Mesenchymal stem cell (in vitro differentiated cells and primary cell): ENCODE data around the gene GMFB.
"Not testable (repeated sequence)": the region's sequence is repeated elsewhere in the genome, so short reads cannot be mapped to it uniquely, and the experiment has no call there.

ENCODE experiments used
- DNase-seq: peaks from one replicate; pipeline ENCODE4 v3.0.0-alpha.2; 2013
- H2AFZ ChIP-seq: one replicate; pipeline ENCODE4 v1.6.1; 2013; ENCODE audit warnings: low read depth, mild to moderate bottlenecking, control low read depth, inconsistent platforms, low read length, moderate library complexity
- H2AK5ac ChIP-seq: 2 replicates; pipeline ENCODE4 v1.6.1; 2013; ENCODE audit warnings: low read length, moderate library complexity, mild to moderate bottlenecking, inconsistent platforms; ENCODE audit not compliant: severe bottlenecking
- H2BK120ac ChIP-seq: one replicate; pipeline ENCODE4 v1.6.1; 2013; ENCODE audit warnings: low read depth, mild to moderate bottlenecking, inconsistent platforms, low read length, moderate library complexity
- H2BK12ac ChIP-seq, 2 experiments: one replicate each; pipeline ENCODE4 v1.6.1; 2013; ENCODE audit warnings: inconsistent platforms in 2 of 2, low read length in 2 of 2, mild to moderate bottlenecking in 2 of 2, moderate library complexity in 2 of 2, control low read depth in 1 of 2
- H2BK15ac ChIP-seq: one replicate; pipeline ENCODE4 v1.6.1; 2013; ENCODE audit warnings: mild to moderate bottlenecking, low read depth, inconsistent platforms; ENCODE audit not compliant: poor library complexity, severe bottlenecking
- H2BK5ac ChIP-seq: 2 replicates; pipeline ENCODE4 v1.6.1; 2013; ENCODE audit warnings: low read depth, mild to moderate bottlenecking, low read length, control low read depth, inconsistent platforms; ENCODE audit not compliant: poor library complexity, severe bottlenecking
- H3K14ac ChIP-seq, 2 experiments: one replicate each; pipeline ENCODE4 v1.6.1; 2013; ENCODE audit warnings: inconsistent platforms in 2 of 2, low read length in 2 of 2, control low read depth in 1 of 2, mild to moderate bottlenecking in 1 of 2, moderate library complexity in 1 of 2
- H3K18ac ChIP-seq, 2 experiments: one replicate each; pipeline ENCODE4 v1.6.1; 2013; ENCODE audit warnings: inconsistent platforms in 2 of 2, low read length in 2 of 2, control low read depth in 1 of 2, low read depth in 1 of 2, mild to moderate bottlenecking in 1 of 2
- H3K23ac ChIP-seq, 2 experiments: one replicate each; pipeline ENCODE4 v1.6.1; 2013; ENCODE audit warnings: inconsistent platforms in 2 of 2, low read length in 2 of 2, mild to moderate bottlenecking in 2 of 2, moderate library complexity in 2 of 2, control low read depth in 1 of 2
- H3K27ac ChIP-seq: 2 replicates; pipeline ENCODE4 v1.5.1; 2013; ENCODE audit warnings: mild to moderate bottlenecking, moderate library complexity, low read length, control low read depth, inconsistent platforms; ENCODE audit not compliant: poor library complexity, severe bottlenecking
- H3K27me3 ChIP-seq, 2 experiments: 2 replicates each; pipeline versions ENCODE4 v1.6.1 to v1.7.0; 2013; ENCODE audit warnings: low read length in 2 of 2, mild to moderate bottlenecking in 2 of 2, moderate library complexity in 2 of 2, control low read depth in 1 of 2, inconsistent platforms in 1 of 2; ENCODE audit not compliant: control insufficient read depth in 1 of 2, insufficient read depth in 1 of 2
- H3K36me3 ChIP-seq, 2 experiments: 2 replicates each; pipeline versions ENCODE4 v1.6.1 to v1.7.0; 2013; ENCODE audit warnings: low read length in 2 of 2, control low read depth in 1 of 2, inconsistent platforms in 1 of 2, low read depth in 1 of 2, mild to moderate bottlenecking in 1 of 2; ENCODE audit not compliant: insufficient read depth in 2 of 2, control insufficient read depth in 1 of 2
- H3K4ac ChIP-seq, 2 experiments: one replicate each; pipeline ENCODE4 v1.6.1; 2013; ENCODE audit warnings: inconsistent platforms in 2 of 2, low read length in 2 of 2, mild to moderate bottlenecking in 2 of 2, moderate library complexity in 2 of 2, control low read depth in 1 of 2, low read depth in 1 of 2
- H3K4me1 ChIP-seq: 2 replicates; pipeline ENCODE4 v1.6.1; 2013; ENCODE audit warnings: low read depth, low read length, control low read depth; ENCODE audit not compliant: control insufficient read depth, insufficient read depth
- H3K4me2 ChIP-seq: 2 replicates; pipeline ENCODE4 v1.6.1; 2013; ENCODE audit warnings: low read length, mild to moderate bottlenecking, inconsistent platforms; ENCODE audit not compliant: poor library complexity, severe bottlenecking
- H3K4me3 ChIP-seq, 2 experiments: 2 replicates each; pipeline versions ENCODE4 v1.5.1 to v1.7.0; 2013; ENCODE audit warnings: low read length in 2 of 2, mild to moderate bottlenecking in 2 of 2, control low read depth in 1 of 2, low read depth in 1 of 2; ENCODE audit not compliant: insufficient read depth in 1 of 2
- H3K79me1 ChIP-seq: replicated peaks from 2 replicates; pipeline ENCODE4 v1.6.1; 2013; ENCODE audit warnings: mild to moderate bottlenecking, control low read depth, low read length, inconsistent platforms; ENCODE audit not compliant: poor library complexity, severe bottlenecking
- H3K9ac ChIP-seq: 2 replicates; pipeline ENCODE4 v1.7.0; 2013; ENCODE audit warnings: mild to moderate bottlenecking, low read length, moderate library complexity
- H3K9me3 ChIP-seq: 2 replicates; pipeline ENCODE4 v1.7.0; 2013; ENCODE audit warnings: mild to moderate bottlenecking, low read length; ENCODE audit not compliant: control insufficient read depth
- H4K8ac ChIP-seq: one replicate; pipeline ENCODE4 v1.6.1; 2013; ENCODE audit warnings: inconsistent platforms, mild to moderate bottlenecking, low read length, moderate library complexity
- H4K91ac ChIP-seq: one replicate; pipeline ENCODE4 v1.6.1; 2013; ENCODE audit warnings: mild to moderate bottlenecking, low read length, inconsistent platforms
- WGBS: methylation state at CpG from one replicate; pipeline ENCODE4 v1.1.7; 2013; ENCODE audit warnings: mixed read lengths; 5-methylcytosine and 5-hydroxymethylcytosine counted together

The GMFB gene

DNA sequence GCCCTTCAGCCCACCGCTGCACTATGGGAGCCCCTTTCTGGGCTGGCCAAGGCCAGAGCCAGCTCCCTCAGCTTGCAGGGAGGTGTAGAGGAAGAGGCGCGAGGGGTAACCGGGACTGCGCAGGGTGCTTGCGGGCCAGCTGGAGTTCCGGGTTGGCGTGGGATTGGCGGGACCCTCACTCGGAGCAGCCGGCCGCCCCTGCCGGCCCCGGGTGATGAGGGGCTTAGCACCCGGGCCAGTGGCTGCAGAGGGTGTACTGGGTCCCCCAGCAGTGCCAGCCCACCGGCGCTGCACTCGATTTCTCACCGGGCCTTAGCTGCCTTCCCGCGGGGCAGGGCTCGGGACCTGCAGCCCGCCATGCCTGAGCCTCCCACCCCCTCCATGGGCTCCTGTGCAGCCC is 45.8 kb downstream of the GMFB start:
- H2BK12ac ChIP-seq, H3K4me3 ChIP-seq, H2BK5ac ChIP-seq, H3K4me2 ChIP-seq, H3K79me1 ChIP-seq, H3K9ac ChIP-seq, H2AK5ac ChIP-seq, H3K23ac ChIP-seq, H2AFZ ChIP-seq, H3K4me1 ChIP-seq, H2BK120ac ChIP-seq, H3K4ac ChIP-seq, H4K91ac ChIP-seq, H3K14ac ChIP-seq, H3K27ac ChIP-seq, H3K18ac ChIP-seq, DNase-seq, H3K36me3 ChIP-seq, H2BK15ac ChIP-seq, H3K9me3 ChIP-seq, H4K8ac ChIP-seq, H3K27me3 ChIP-seq: not testable (repeated sequence)
- over 99% methylated on average over 14 of the region's 23 CpGs for WGBS

DNA sequence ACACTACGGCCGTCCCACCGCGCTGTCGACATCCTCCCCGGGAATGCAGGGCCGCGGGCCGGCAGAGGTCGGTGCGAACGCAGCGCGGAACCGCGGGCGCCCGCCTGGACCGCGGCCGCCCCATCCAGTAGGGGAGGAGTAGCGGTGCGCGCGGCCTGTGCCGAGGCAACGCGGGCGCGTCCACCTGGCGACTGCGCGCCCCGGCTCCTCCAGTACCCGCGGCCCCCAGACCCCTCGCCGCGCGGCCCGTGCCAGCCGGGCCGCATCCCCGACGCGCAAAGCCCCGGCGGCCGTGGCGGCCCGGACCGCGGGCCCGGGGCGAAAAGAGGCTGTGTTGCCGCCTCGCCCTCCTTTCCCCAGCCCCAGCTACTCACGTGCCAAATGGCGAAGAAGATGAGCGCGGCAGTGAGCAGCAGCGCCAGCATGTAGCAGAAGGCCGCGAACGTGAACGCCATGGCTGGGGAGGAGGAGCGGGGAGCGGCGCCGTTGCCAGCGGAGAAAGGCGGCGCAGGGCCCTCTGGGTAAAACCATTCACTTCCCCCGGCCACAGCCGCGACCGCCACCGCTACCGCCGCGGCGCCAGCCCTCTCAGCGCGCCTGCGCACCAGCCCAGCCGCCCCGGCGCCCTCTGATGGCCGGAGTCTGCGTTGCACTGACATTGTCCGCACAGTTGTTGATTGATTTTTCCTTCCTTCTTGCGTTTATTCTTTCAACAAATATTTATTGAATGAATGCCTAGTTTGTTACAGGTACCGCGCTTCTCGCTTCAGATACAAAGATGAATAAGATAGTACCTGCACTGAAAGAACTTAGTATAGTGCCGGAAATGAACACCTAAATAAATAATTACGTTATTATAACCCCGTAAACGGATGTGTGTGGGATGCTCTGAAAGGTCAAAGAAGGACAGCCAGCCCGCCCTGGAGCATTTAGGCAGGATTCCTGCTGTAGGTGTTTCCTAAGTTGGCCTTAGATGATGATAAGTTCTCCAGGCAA is 47.6 kb downstream of the GMFB start, which contains the start of gene CNIH1:
Gene CNIH1 (minus strand): TSS at position 502 of the 996 bp plus-strand sequence. CDS start 47 bp downstream, at position 455.
- H3K18ac ChIP-seq, result peak within 1 kb of the TSS; percentile 81 to 100
- 3% methylated on average over 76 of the region's 100 CpGs for WGBS
- H2BK12ac ChIP-seq, result peak within 1 kb of the TSS in 1 of 2 experiments; percentile 77
- H3K27ac ChIP-seq, result peak within 1 kb of the TSS; percentile 85
- peak within 1 kb of the TSS; percentile 10 for H4K8ac ChIP-seq
- peaks cover 4% of the 10 kb centered on the region for H3K4me1 ChIP-seq
- H3K14ac ChIP-seq, result peak within 1 kb of the TSS in 1 of 2 experiments; percentile 78
- H3K4me3 ChIP-seq, result peak within 1 kb of the TSS; percentile 73 to 97
- peak within 1 kb of the TSS; percentile 79 for H4K91ac ChIP-seq
- peak within 1 kb of the TSS; percentile 29 for H2BK120ac ChIP-seq
- H2AK5ac ChIP-seq, result no peak within 1 kb of the TSS
- H3K36me3 ChIP-seq, result no peaks in the 10 kb centered on the region
- peaks cover 1% of the 10 kb centered on the region for H3K79me1 ChIP-seq
- peak within 1 kb of the TSS; percentile 49 to 93 for H3K4ac ChIP-seq
- H3K4me2 ChIP-seq, result peak within 1 kb of the TSS; percentile 80
- no peaks in the 10 kb centered on the region for H3K9me3 ChIP-seq
- peak within 1 kb of the TSS in 1 of 2 experiments; percentile 97 for H3K23ac ChIP-seq
- H2AFZ ChIP-seq, result peak within 1 kb of the TSS; percentile 98
- peak within 1 kb of the TSS; percentile 99 for H3K9ac ChIP-seq
- H2BK5ac ChIP-seq, result peak within 1 kb of the TSS; percentile 95
- H2BK15ac ChIP-seq, result peak within 1 kb of the TSS; percentile 15
- no peaks in the 10 kb centered on the region for H3K27me3 ChIP-seq
- peak; percentile 93 for DNase-seq

GRCh38 chr14:54440476-54440872 is 48.3 kb downstream of the GMFB start:
- peaks cover 0 to 6% of the 10 kb centered on the region in 2 experiments for H3K36me3 ChIP-seq
- H3K79me1 ChIP-seq, result peaks cover 1% of the 10 kb centered on the region
- peak overlapping the region; percentile 95 for H2BK5ac ChIP-seq
- H3K9me3 ChIP-seq, result no peaks in the 10 kb centered on the region
- peak overlapping the region; percentile 73 to 97 for H3K4me3 ChIP-seq
- peak overlapping the region; percentile 71 for H3K27ac ChIP-seq
- peak overlapping the region; percentile 99 for H3K9ac ChIP-seq
- H2BK15ac ChIP-seq, result no peak overlapping the region
- no peak overlapping the region for H4K91ac ChIP-seq
- peak overlapping the region; percentile 98 for H2AFZ ChIP-seq
- no peak overlapping the region for H2BK120ac ChIP-seq
- WGBS, result 5% methylated on average over 4 of the region's 5 CpGs
- no peak overlapping the region for H4K8ac ChIP-seq
- H3K27me3 ChIP-seq, result no peaks in the 10 kb centered on the region
- peaks cover 4% of the 10 kb centered on the region for H3K4me1 ChIP-seq
- H2BK12ac ChIP-seq, result no peak overlapping the region
- no peak for DNase-seq
- H3K4ac ChIP-seq, result peak overlapping the region; percentile 49 to 93
- no peak overlapping the region for H3K23ac ChIP-seq
- H3K14ac ChIP-seq, result no peak overlapping the region
- no peak overlapping the region for H2AK5ac ChIP-seq
- H3K18ac ChIP-seq, result peak overlapping the region; percentile 81 to 100
- peak overlapping the region; percentile 80 for H3K4me2 ChIP-seq

DNA sequence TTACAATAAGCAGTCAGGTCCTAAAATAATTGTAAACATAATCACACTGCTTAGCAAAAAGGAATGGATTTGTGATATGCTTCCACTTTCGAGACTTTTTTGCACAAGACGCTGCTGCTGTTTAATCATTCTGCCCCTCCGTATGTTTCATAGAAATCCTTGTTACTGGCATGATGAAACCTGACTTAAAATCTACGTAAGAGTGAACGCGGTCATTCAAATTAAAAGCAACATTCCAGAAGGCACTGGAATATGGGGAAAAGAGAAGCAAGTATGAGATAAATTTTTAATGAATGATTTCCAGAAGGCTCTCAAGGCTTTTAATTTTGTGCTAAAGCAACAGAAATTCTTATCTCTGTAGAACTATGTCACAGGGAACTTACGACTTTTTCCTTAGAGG is 48.7 kb downstream of the GMFB start:
- no peak overlapping the region for H2BK12ac ChIP-seq
- peak overlapping the region; percentile 99 for H3K9ac ChIP-seq
- no peak overlapping the region for H3K23ac ChIP-seq
- no peaks in the 10 kb centered on the region for H3K9me3 ChIP-seq
- 69% methylated on average over 6 of the region's 7 CpGs for WGBS
- peaks cover 4% of the 10 kb centered on the region for H3K4me1 ChIP-seq
- no peak overlapping the region for H2BK120ac ChIP-seq
- no peak overlapping the region for H2BK5ac ChIP-seq
- H3K36me3 ChIP-seq, result peaks cover 0 to 6% of the 10 kb centered on the region in 2 experiments
- H2AK5ac ChIP-seq, result no peak overlapping the region
- no peaks in the 10 kb centered on the region for H3K27me3 ChIP-seq
- peak; percentile 51 for DNase-seq
- H2BK15ac ChIP-seq, result no peak overlapping the region
- H3K4ac ChIP-seq, result no peak overlapping the region
- peak overlapping the region; percentile 80 for H3K4me2 ChIP-seq
- no peak overlapping the region for H3K14ac ChIP-seq
- H3K18ac ChIP-seq, result no peak overlapping the region
- H3K27ac ChIP-seq, result no peak overlapping the region
- H3K79me1 ChIP-seq, result peaks cover 1% of the 10 kb centered on the region
- H2AFZ ChIP-seq, result no peak overlapping the region
- H4K8ac ChIP-seq, result no peak overlapping the region
- peak overlapping the region in 1 of 2 experiments; percentile 97 for H3K4me3 ChIP-seq
- H4K91ac ChIP-seq, result no peak overlapping the region
